H1 (cell line): ENCODE data around the gene LAPTM4A.

ENCODE experiments used
- CEBPB ChIP-seq: IDR thresholded peaks from 2 replicates; pipeline ENCODE4 v1.6.1; 2012; ENCODE audit warnings: low read depth, low read length
- CHD1 ChIP-seq: IDR thresholded peaks from 2 replicates; pipeline ENCODE4 v1.6.1; 2012; ENCODE audit warnings: low read depth, low read length, improper control_type of control experiment
- GABPA ChIP-seq: IDR thresholded peaks from 2 replicates; pipeline ENCODE4 v1.6.1; 2011; ENCODE audit warnings: mild to moderate bottlenecking, low read length, moderate library complexity, borderline replicate concordance; ENCODE audit not compliant: insufficient read depth
- PHF8 ChIP-seq: fragments of 200-600 bp; sonication (generic); conservative IDR thresholded peaks from 2 replicates; pipeline ENCODE4 v1.7.1; 2012; ENCODE audit warnings: low read depth, mild to moderate bottlenecking, inconsistent platforms, low read length, moderate library complexity
- POLR2AphosphoS5 ChIP-seq: IDR thresholded peaks from 2 replicates; pipeline ENCODE4 v1.6.1; 2011; ENCODE audit warnings: low read depth, low read length
- TF ChIP-seq, protein P1 (sequence below): IDR thresholded peaks from 2 replicates; pipeline ENCODE4 v1.6.1; 2012; ENCODE audit warnings: inconsistent platforms

DNA sequence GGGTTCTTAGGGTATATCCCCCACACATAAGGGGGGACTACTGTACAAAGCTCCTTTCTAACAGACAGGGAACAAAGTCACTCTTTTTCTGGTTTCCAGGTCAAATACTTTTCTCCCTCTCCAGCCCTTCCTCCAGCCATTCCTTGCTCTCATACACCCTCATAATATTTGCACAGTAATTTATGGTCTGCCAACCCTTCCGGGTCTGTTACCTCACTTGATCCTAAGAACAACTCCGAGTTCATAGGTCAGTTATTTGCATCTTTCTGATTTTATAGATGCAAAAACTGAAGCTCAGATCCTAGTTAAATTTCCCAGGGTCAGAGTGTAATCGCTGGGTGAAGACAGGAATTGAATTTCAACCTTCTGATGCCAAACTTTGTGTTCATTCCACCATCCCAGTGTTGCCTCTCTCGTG lies 24.2 kb downstream of the LAPTM4A start:
- TF ChIP-seq GABPA (no peak), CEBPB (no peak), POLR2AphosphoS5 (no peak), CHD1 (no peak), PHF8 (no peak)
- TF ChIP-seq, protein P1, sequence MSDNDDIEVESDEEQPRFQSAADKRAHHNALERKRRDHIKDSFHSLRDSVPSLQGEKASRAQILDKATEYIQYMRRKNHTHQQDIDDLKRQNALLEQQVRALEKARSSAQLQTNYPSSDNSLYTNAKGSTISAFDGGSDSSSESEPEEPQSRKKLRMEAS: no peak
